GM23338 (cell line): ENCODE data around the gene PTPRR. TPM values are rescaled to one million over a fixed set of nuclear protein-coding genes. Genes with fewer than 3 reads are reported as not detected.

Source experiments
- ATAC-seq: fragments of 200-7000 bp; cut with Tn5 transposase; 3 replicates; pipeline ENCODE4 v1.9.1; 2020
- DNase-seq: peaks from one replicate; pipeline ENCODE4 v3.0.0-alpha.2; 2015; ENCODE audit warnings: low spot score
- H2AFZ ChIP-seq: fragments of 200-600 bp; sonication (generic); 2 replicates; pipeline ENCODE4 v1.8.0; 2016; ENCODE audit warnings: antibody characterized with exemption, mild to moderate bottlenecking, moderate library complexity
- H3F3A ChIP-seq: fragments of 200-600 bp; sonication (generic); replicated peaks from 2 replicates; pipeline ENCODE4 v1.8.0; 2017; ENCODE audit warnings: antibody characterized with exemption, mixed run types, low read depth
- H3K27ac ChIP-seq: fragments of 200-600 bp; sonication (generic); 2 replicates; pipeline ENCODE4 v1.6.1; 2016; ENCODE audit warnings: low read depth
- H3K27me3 ChIP-seq: fragments of 200-600 bp; sonication (generic); 2 replicates; pipeline ENCODE4 v1.8.0; 2016; ENCODE audit warnings: mild to moderate bottlenecking, mixed run types, moderate library complexity; ENCODE audit not compliant: insufficient read depth
- H3K36me3 ChIP-seq: fragments of 200-600 bp; sonication (generic); 2 replicates; pipeline ENCODE4 v1.8.0; 2016; ENCODE audit warnings: mild to moderate bottlenecking; ENCODE audit not compliant: insufficient read depth
- H3K4me1 ChIP-seq: fragments of 200-600 bp; sonication (generic); 2 replicates; pipeline ENCODE4 v1.8.0; 2016; ENCODE audit warnings: mild to moderate bottlenecking, moderate library complexity; ENCODE audit not compliant: insufficient read depth
- H3K4me2 ChIP-seq: fragments of 200-600 bp; sonication (generic); 2 replicates; pipeline ENCODE4 v1.7.1; 2017; ENCODE audit warnings: mixed run types
- H3K4me3 ChIP-seq: fragments of 200-600 bp; sonication (generic); 2 replicates; pipeline ENCODE4 v1.6.1; 2016; ENCODE audit warnings: mixed run types
- H3K79me2 ChIP-seq: fragments of 200-600 bp; sonication (generic); replicated peaks from 2 replicates; pipeline ENCODE4 v1.8.0; 2017; ENCODE audit warnings: mild to moderate bottlenecking; ENCODE audit not compliant: insufficient read depth
- H3K9me2 ChIP-seq: fragments of 200-600 bp; sonication (generic); 2 replicates; pipeline ENCODE4 v1.8.0; 2017; ENCODE audit not compliant: insufficient read depth
- H4K20me1 ChIP-seq: fragments of 200-600 bp; sonication (generic); replicated peaks from 2 replicates; pipeline ENCODE4 v1.8.0; 2017; ENCODE audit warnings: mild to moderate bottlenecking; ENCODE audit not compliant: insufficient read depth
- H3K27ac Mint-ChIP-seq: 2 replicates; pipeline ENCODE4 v1.8.0; 2020; ENCODE audit warnings: inconsistent platforms, mild to moderate bottlenecking, moderate library complexity, mixed read lengths
- H3K27me3 Mint-ChIP-seq: 3 replicates; pipeline ENCODE4 v1.8.0; 2022; ENCODE audit warnings: low read depth, mild to moderate bottlenecking, moderate library complexity, mixed read lengths, inconsistent platforms; ENCODE audit not compliant: insufficient read depth, poor library complexity
- H3K36me3 Mint-ChIP-seq: 3 replicates; pipeline ENCODE4 v1.8.0; 2021; ENCODE audit warnings: low read depth, mild to moderate bottlenecking, inconsistent platforms, moderate library complexity, mixed read lengths
- H3K4me1 Mint-ChIP-seq: 3 replicates; pipeline ENCODE4 v1.8.0; 2020; ENCODE audit warnings: mild to moderate bottlenecking, inconsistent platforms, mixed read lengths
- H3K4me3 Mint-ChIP-seq: 3 replicates; pipeline ENCODE4 v1.8.0; 2021; ENCODE audit warnings: moderate library complexity, mild to moderate bottlenecking, inconsistent platforms, mixed read lengths
- H3K9me3 Mint-ChIP-seq: 3 replicates; pipeline ENCODE4 v1.8.0; 2020; ENCODE audit warnings: moderate library complexity, mild to moderate bottlenecking, inconsistent platforms, mixed read lengths
- CREB1 ChIP-seq: fragments of 250-450 bp; sonication (Bioruptor Pico); IDR thresholded peaks from 2 replicates; pipeline ENCODE4 v1.5.0; 2020; ENCODE audit warnings: low read depth, mild to moderate bottlenecking, moderate library complexity
- CTCF ChIP-seq, 2 experiments: fragments of 200-600 bp in 1 of 2; sonication (generic) in 1 of 2; conservative IDR thresholded peaks; 2 replicates each; pipeline versions ENCODE4 v1.5.1 to v1.6.1; 2016 to 2017; ENCODE audit warnings: antibody characterized with exemption in 2 of 2, low read depth in 2 of 2, mild to moderate bottlenecking in 2 of 2, moderate library complexity in 1 of 2
- ETS1 ChIP-seq: IDR thresholded peaks from 2 replicates; pipeline ENCODE4 v1.6.1; 2016; ENCODE audit warnings: antibody characterized with exemption
- EZH2 ChIP-seq: fragments of 200-600 bp; sonication (generic); IDR thresholded peaks from one replicate; pipeline ENCODE4 v1.8.0; 2017; ENCODE audit warnings: antibody characterized with exemption, mild to moderate bottlenecking, low read depth; ENCODE audit not compliant: unreplicated experiment
- EZH2phosphoT487 ChIP-seq: fragments of 200-600 bp; sonication (generic); IDR thresholded peaks from one replicate; pipeline ENCODE4 v1.8.1; 2018; ENCODE audit warnings: antibody characterized with exemption; ENCODE audit not compliant: unreplicated experiment
- JUNB ChIP-seq: IDR thresholded peaks from one replicate; pipeline ENCODE4 v1.6.1; 2016; ENCODE audit warnings: antibody characterized with exemption; ENCODE audit not compliant: unreplicated experiment
- NANOG ChIP-seq: IDR thresholded peaks from 2 replicates; pipeline ENCODE4 v1.6.1; 2016; ENCODE audit warnings: antibody characterized with exemption, borderline replicate concordance
- POLR2AphosphoS5 ChIP-seq: IDR thresholded peaks from 2 replicates; pipeline ENCODE4 v1.6.1; 2016; ENCODE audit warnings: antibody characterized with exemption, low read depth
- REST ChIP-seq: IDR thresholded peaks from one replicate; pipeline ENCODE4 v1.6.1; 2018; ENCODE audit warnings: antibody characterized with exemption; ENCODE audit not compliant: unreplicated experiment
- STAT1 ChIP-seq: IDR thresholded peaks from one replicate; pipeline ENCODE4 v1.6.1; 2016; ENCODE audit warnings: antibody characterized with exemption; ENCODE audit not compliant: unreplicated experiment
- ZNF114 ChIP-seq: fragments of 250-450 bp; sonication (Bioruptor Pico); IDR thresholded peaks from 2 replicates; pipeline ENCODE4 v1.5.0; 2020; ENCODE audit warnings: mild to moderate bottlenecking, moderate library complexity
- ZNF331 ChIP-seq: fragments of 250-450 bp; sonication (Bioruptor Pico); IDR thresholded peaks from 2 replicates; pipeline ENCODE4 v1.5.0; 2020; ENCODE audit warnings: low read depth, mild to moderate bottlenecking, moderate library complexity
- ZNF462 ChIP-seq: fragments of 250-450 bp; sonication (Bioruptor Pico); IDR thresholded peaks from 2 replicates; pipeline ENCODE4 v1.5.0; 2020; ENCODE audit warnings: mild to moderate bottlenecking, moderate library complexity
- polyA plus RNA-seq: library from polyadenylated mRNA; unstranded; fragments of >200 nt; fragmentation: Nextera tagmentation; extraction: Ambion mirVana; gene quantifications from 2 replicates; pipeline ENCODE4 v1.2.1, GENCODE V29; 2016
- total RNA-seq: library from RNA; depleted of rRNA; stranded (reverse); fragments of >200 nt; shearing (Covaris generic); gene quantifications from 2 replicates; pipeline ENCODE4 v1.2.3, GENCODE V29; 2014

PTPRR gene
- total and polyA plus RNA-seq, 2 experiments from 2014 or later: 0.26 to 0.76 TPM

- TF ChIP-seq ZNF331 (no peak), POLR2AphosphoS5 (no peak), ZNF114 (no peak), EZH2 (no peak)
Measured at GRCh38 chr12:70842942-70843341, 77.6 kb downstream of the PTPRR start (continued).

GRCh38 chr12:70842136-70842535 is 78.4 kb downstream of the PTPRR start:
- Mint-ChIP-seq H3K27me3 (peaks cover 2% of the 10 kb centered on the region), H3K36me3 (no peaks in the 10 kb centered on the region), H3K4me1 (peaks cover 14% of the 10 kb centered on the region), H3K4me3 (no peak overlapping the region), H3K9me3 (no peaks in the 10 kb centered on the region), H3K27ac (no peak overlapping the region)
- H3K27ac ChIP-seq: no peak overlapping the region
- DNase-seq (no peak), ATAC-seq (no peak)
- H3K36me3 ChIP-seq: no peaks in the 10 kb centered on the region
- H4K20me1 ChIP-seq: no peaks in the 10 kb centered on the region
- no peaks in the 10 kb centered on the region for H3F3A ChIP-seq
- H3K27me3 ChIP-seq: no peaks in the 10 kb centered on the region
- H3K4me3 ChIP-seq: no peak overlapping the region
- peaks cover 8% of the 10 kb centered on the region; the same call in 1 of the 2 replicates for H3K9me2 ChIP-seq
- H3K79me2 ChIP-seq: no peaks in the 10 kb centered on the region
- no peak overlapping the region for H2AFZ ChIP-seq
- H3K4me2 ChIP-seq: no peak overlapping the region
- peaks cover 16% of the 10 kb centered on the region for H3K4me1 ChIP-seq
- TF ChIP-seq REST: no peak
- no peak for TF ChIP-seq ZNF462 (CRISPR knock-in tag)
- TF ChIP-seq ETS1: no peak
- no peak for TF ChIP-seq CREB1 (CRISPR knock-in tag)
- no peak for TF ChIP-seq CTCF (conservative IDR thresholded peaks at IDR 0.05; ENCODE audit: low read depth in 2 of 2)
- TF ChIP-seq EZH2phosphoT487: no peak
- TF ChIP-seq EZH2: no peak
- no peak for TF ChIP-seq ZNF114
- no peak for TF ChIP-seq ZNF331
- no peak for TF ChIP-seq STAT1
- no peak for TF ChIP-seq NANOG
- no peak for TF ChIP-seq POLR2AphosphoS5
- no peak for TF ChIP-seq JUNB
